PC-9 (cell line): Measurements from ENCODE around the gene TEKTIP1.

Source experiments
- CTCF ChIP-seq: fragments of 200-600 bp; sonication (generic); conservative IDR thresholded peaks from 2 replicates; pipeline ENCODE4 v1.6.1; 2017; ENCODE audit warnings: mixed run types, antibody characterized with exemption, mild to moderate bottlenecking, moderate library complexity
- EZH2 ChIP-seq: fragments of 200-600 bp; sonication (generic); IDR thresholded peaks from 2 replicates; pipeline ENCODE4 v1.8.0; 2017; ENCODE audit warnings: antibody characterized with exemption, low read depth

GRCh38 chr19:3491396-3492119 lies 47.4 kb upstream of the TEKTIP1 start:
- TF ChIP-seq CTCF: no peak
- no peak for TF ChIP-seq EZH2
